Naive B cell (primary cell): ENCODE results near the gene ZNF808. TPM values are rescaled to one million over a fixed set of nuclear protein-coding genes. Genes with fewer than 3 reads are reported as not detected.
"Not testable (repeated sequence)": the region's sequence is repeated elsewhere in the genome, so short reads cannot be mapped to it uniquely, and the experiment has no call there.

ENCODE experiments used
- ATAC-seq, 2 donors: fragments of 150-1000 bp; cut with Tn5 transposase; 2 replicates each; pipeline ENCODE4 v1.10.0; 2021; ENCODE audit warnings: low read depth in 2 of 2, mild to moderate bottlenecking in 2 of 2, moderate library complexity in 2 of 2
- DNase-seq: peaks from one replicate; pipeline ENCODE4 v3.0.0; 2022
- H3K27ac Mint-ChIP-seq, 6 donors: one replicate each; pipeline ENCODE4 v1.8.0; 2020 to 2022; ENCODE audit warnings: mild to moderate bottlenecking in 6 of 6, mixed read lengths in 6 of 6, moderate library complexity in 5 of 6, inconsistent platforms in 2 of 6
- H3K27me3 Mint-ChIP-seq, 3 donors: one replicate each; pipeline ENCODE4 v1.8.0; 2021 to 2022; ENCODE audit warnings: mixed read lengths in 3 of 3, mild to moderate bottlenecking in 1 of 3
- H3K36me3 Mint-ChIP-seq, 2 donors: one replicate each; pipeline ENCODE4 v1.8.0; 2020 to 2022; ENCODE audit warnings: mixed read lengths in 2 of 2, inconsistent platforms in 1 of 2, mild to moderate bottlenecking in 1 of 2
- H3K4me1 Mint-ChIP-seq, 3 donors: one replicate each; pipeline ENCODE4 v1.8.0; 2020 to 2022; ENCODE audit warnings: mixed read lengths in 3 of 3, inconsistent platforms in 1 of 3, mild to moderate bottlenecking in 1 of 3, moderate library complexity in 1 of 3
- H3K4me3 Mint-ChIP-seq, 8 donors: one replicate each; pipeline ENCODE4 v1.8.0; 2020 to 2022; ENCODE audit warnings: mild to moderate bottlenecking in 8 of 8, mixed read lengths in 8 of 8, moderate library complexity in 8 of 8, inconsistent platforms in 2 of 8
- H3K9me3 Mint-ChIP-seq, 7 donors: one replicate each; pipeline ENCODE4 v1.8.0; 2020 to 2022; ENCODE audit warnings: mixed read lengths in 7 of 7, mild to moderate bottlenecking in 5 of 7, inconsistent platforms in 2 of 7, moderate library complexity in 1 of 7
- polyA plus RNA-seq, 6 donors: library from polyadenylated mRNA; unstranded; fragments of 300-500 nt; fragmentation: Illumina TruSeq; gene quantifications; one replicate each; pipeline ENCODE4 v1.2.3, GENCODE V29; 2021; ENCODE audit warnings: low read depth in 6 of 6

The ZNF808 gene
- polyA plus RNA-seq, 6 donors from 2014 or later: 8.8 to 20.2 (median 9.7) TPM; not detected in 1

GRCh38 chr19:52541608-52542007 lies 14.1 kb downstream of the ZNF808 start:
- Mint-ChIP-seq H3K27ac (no peak overlapping the region), H3K4me3 (peak overlapping the region in 1 of 8 donors; percentile 39), H3K4me1 (peaks cover 22 to 30% (median 23%) of the 10 kb centered on the region in 3 donors), H3K36me3 (peaks cover 22 to 37% of the 10 kb centered on the region in 2 donors), H3K27me3 (no peaks in the 10 kb centered on the region), H3K9me3 (peaks cover 0 to 51% (median 4%) of the 10 kb centered on the region in 7 donors)
- ATAC-seq: no peak
- no peak for DNase-seq

GRCh38 chr19:52542541-52542940 lies 15.1 kb downstream of the ZNF808 start:
- Mint-ChIP-seq H3K9me3 (peaks cover 0 to 59% (median 5%) of the 10 kb centered on the region in 7 donors), H3K27ac (peak overlapping the region in 2 of 6 donors; percentile 33 to 42), H3K36me3 (peaks cover 26 to 37% of the 10 kb centered on the region in 2 donors), H3K4me1 (peaks cover 15 to 21% (median 15%) of the 10 kb centered on the region in 3 donors), H3K4me3 (peak overlapping the region in 2 of 8 donors; percentile 3 to 60)
- ATAC-seq, H3K27me3 Mint-ChIP-seq, DNase-seq: not testable (repeated sequence)

- peak overlapping the region in 3 of 8 donors; percentile 30 to 60 (median 41) for H3K4me3 Mint-ChIP-seq
- H3K4me1 Mint-ChIP-seq: peaks cover 15 to 18% (median 15%) of the 10 kb centered on the region in 3 donors
- ATAC-seq: no peak
- no peaks in the 10 kb centered on the region for H3K27me3 Mint-ChIP-seq
- no peak for DNase-seq
- H3K27ac Mint-ChIP-seq: peak overlapping the region in 2 of 6 donors; percentile 33 to 74
- peaks cover 31 to 37% of the 10 kb centered on the region in 2 donors for H3K36me3 Mint-ChIP-seq
- H3K9me3 Mint-ChIP-seq: peaks cover 0 to 65% (median 7%) of the 10 kb centered on the region in 7 donors
These were observed 15.7 kb downstream of the ZNF808 start for GRCh38 chr19:52542984-52543664.

- no peaks in the 10 kb centered on the region for H3K27me3 Mint-ChIP-seq
- H3K36me3 Mint-ChIP-seq: peaks cover 48 to 52% of the 10 kb centered on the region in 2 donors
- H3K4me3 Mint-ChIP-seq: no peak overlapping the region
- peaks cover 19 to 98% (median 72%) of the 10 kb centered on the region in 7 donors for H3K9me3 Mint-ChIP-seq
- no peak overlapping the region for H3K27ac Mint-ChIP-seq
- peaks cover 0 to 2% (median 0%) of the 10 kb centered on the region in 3 donors for H3K4me1 Mint-ChIP-seq
- no peak for ATAC-seq
- DNase-seq: no peak
These were observed 26.9 kb downstream of the ZNF808 start for GRCh38 chr19:52554216-52554971.

GRCh38 chr19:52557231-52557995 lies 29.9 kb downstream of the ZNF808 start:
- Mint-ChIP-seq H3K4me1 (no peaks in the 10 kb centered on the region), H3K9me3 (peaks cover 15 to 94% (median 77%) of the 10 kb centered on the region in 7 donors), H3K36me3 (peaks cover 44 to 60% of the 10 kb centered on the region in 2 donors), H3K27ac (no peak overlapping the region), H3K4me3 (no peak overlapping the region), H3K27me3 (no peaks in the 10 kb centered on the region)
- DNase-seq (no peak), ATAC-seq (no peak)

GRCh38 chr19:52558732-52559445 lies 31.4 kb downstream of the ZNF808 start:
- not testable (repeated sequence) for ATAC-seq, DNase-seq, H3K27ac Mint-ChIP-seq, H3K4me1 Mint-ChIP-seq, H3K27me3 Mint-ChIP-seq
- Mint-ChIP-seq H3K36me3 (peaks cover 43 to 54% of the 10 kb centered on the region in 2 donors), H3K4me3 (peak overlapping the region in 1 of 8 donors; percentile 47), H3K9me3 (peaks cover 12 to 91% (median 74%) of the 10 kb centered on the region in 7 donors)

GRCh38 chr19:52561611-52562010 lies 34.1 kb downstream of the ZNF808 start:
- H3K4me1 Mint-ChIP-seq: not testable (repeated sequence)
- peaks cover 24 to 44% of the 10 kb centered on the region in 2 donors for H3K36me3 Mint-ChIP-seq

GRCh38 chr19:52566121-52566520 lies 38.7 kb downstream of the ZNF808 start:
- Mint-ChIP-seq H3K36me3 (peaks cover 16 to 28% of the 10 kb centered on the region in 2 donors), H3K27ac (no peak overlapping the region), H3K27me3 (no peaks in the 10 kb centered on the region), H3K4me1 (peaks cover 10 to 19% (median 16%) of the 10 kb centered on the region in 3 donors), H3K4me3 (peak overlapping the region in 1 of 8 donors; percentile 56), H3K9me3 (peaks cover 8 to 57% (median 24%) of the 10 kb centered on the region in 7 donors)
- DNase-seq: no peak
- no peak for ATAC-seq

More at GRCh38 chr19:52561611-52562010, 34.1 kb downstream of the ZNF808 start:
- DNase-seq, ATAC-seq, H3K27me3 Mint-ChIP-seq, H3K27ac Mint-ChIP-seq, H3K4me3 Mint-ChIP-seq: not testable (repeated sequence)
- H3K9me3 Mint-ChIP-seq: peaks cover 7 to 84% (median 61%) of the 10 kb centered on the region in 7 donors

- DNase-seq: no peak
- H3K9me3 Mint-ChIP-seq: peaks cover 7 to 52% (median 21%) of the 10 kb centered on the region in 7 donors
These were observed 39.1 kb downstream of the ZNF808 start for GRCh38 chr19:52566588-52566987.

GRCh38 chr19:52567921-52568320 lies 40.5 kb downstream of the ZNF808 start:
- no peak overlapping the region for H3K4me3 Mint-ChIP-seq
- H3K27me3 Mint-ChIP-seq: no peaks in the 10 kb centered on the region
- H3K9me3 Mint-ChIP-seq: peaks cover 7 to 46% (median 22%) of the 10 kb centered on the region in 7 donors
- DNase-seq: no peak
- H3K27ac Mint-ChIP-seq: no peak overlapping the region
- peaks cover 18 to 35% of the 10 kb centered on the region in 2 donors for H3K36me3 Mint-ChIP-seq
- ATAC-seq: no peak
- peaks cover 20 to 34% (median 34%) of the 10 kb centered on the region in 3 donors for H3K4me1 Mint-ChIP-seq

More at GRCh38 chr19:52566588-52566987, 39.1 kb downstream of the ZNF808 start:
- peaks cover 13 to 24% (median 20%) of the 10 kb centered on the region in 3 donors for H3K4me1 Mint-ChIP-seq
- ATAC-seq: no peak
- H3K27me3 Mint-ChIP-seq: no peaks in the 10 kb centered on the region
- H3K36me3 Mint-ChIP-seq: peaks cover 18 to 28% of the 10 kb centered on the region in 2 donors
- no peak overlapping the region for H3K27ac Mint-ChIP-seq
- H3K4me3 Mint-ChIP-seq: peak overlapping the region in 1 of 8 donors; percentile 15

GRCh38 chr19:52569638-52569999 lies 42.2 kb downstream of the ZNF808 start:
- not testable (repeated sequence) for H3K27me3 Mint-ChIP-seq, DNase-seq
- Mint-ChIP-seq H3K9me3 (peaks cover 0 to 36% (median 15%) of the 10 kb centered on the region in 7 donors), H3K4me3 (peak overlapping the region; percentile 95 to 99 (median 96)), H3K36me3 (peaks cover 20 to 42% of the 10 kb centered on the region in 2 donors), H3K4me1 (peaks cover 27 to 45% (median 37%) of the 10 kb centered on the region in 3 donors), H3K27ac (peak overlapping the region in 5 of 6 donors; percentile 79 to 97 (median 94))
- peak; percentile 6 to 7 for ATAC-seq
